Nucleus accumbens (tissue), 56 donors: ENCODE measurements around the gene SETBP1.

Experiments
- DNase-seq, 56 donors: peaks; one replicate each; lab custom pipeline; 2025; lab: John Stamatoyannopoulos, UW

Gene SETBP1

GRCh38 chr18:44857744-44858491 lies 177.2 kb downstream of the SETBP1 start:
- no peak for DNase-seq

GRCh38 chr18:44859263-44859662 lies 178.6 kb downstream of the SETBP1 start:
- DNase-seq: no peak

GRCh38 chr18:44859751-44860439 lies 179.2 kb downstream of the SETBP1 start:
- DNase-seq: no peak

- no peak for DNase-seq
These were observed 181.4 kb downstream of the SETBP1 start for GRCh38 chr18:44862112-44862511.

DNA sequence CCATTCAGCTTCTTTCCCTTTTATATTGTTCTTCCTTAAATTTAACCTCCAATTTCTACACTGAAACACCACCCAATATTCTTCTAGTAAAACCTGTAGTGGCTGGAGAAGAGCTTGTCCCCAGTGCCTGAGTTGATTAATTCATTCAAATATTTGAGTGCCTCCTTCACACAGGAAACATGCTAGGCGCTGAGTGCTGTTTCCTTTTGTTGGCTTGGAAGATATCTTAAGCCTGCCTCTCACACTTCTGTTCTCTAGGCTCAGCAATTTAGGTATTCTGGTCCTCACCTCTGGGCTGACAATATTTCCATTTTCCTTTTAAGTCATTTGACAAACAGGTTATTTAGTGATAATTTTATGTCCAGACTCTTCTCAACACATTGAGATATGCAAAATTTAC lies 185.4 kb downstream of the SETBP1 start:
- DNase-seq: no peak

- DNase-seq: no peak
These were observed 188.8 kb downstream of the SETBP1 start for GRCh38 chr18:44869533-44869932.

DNA sequence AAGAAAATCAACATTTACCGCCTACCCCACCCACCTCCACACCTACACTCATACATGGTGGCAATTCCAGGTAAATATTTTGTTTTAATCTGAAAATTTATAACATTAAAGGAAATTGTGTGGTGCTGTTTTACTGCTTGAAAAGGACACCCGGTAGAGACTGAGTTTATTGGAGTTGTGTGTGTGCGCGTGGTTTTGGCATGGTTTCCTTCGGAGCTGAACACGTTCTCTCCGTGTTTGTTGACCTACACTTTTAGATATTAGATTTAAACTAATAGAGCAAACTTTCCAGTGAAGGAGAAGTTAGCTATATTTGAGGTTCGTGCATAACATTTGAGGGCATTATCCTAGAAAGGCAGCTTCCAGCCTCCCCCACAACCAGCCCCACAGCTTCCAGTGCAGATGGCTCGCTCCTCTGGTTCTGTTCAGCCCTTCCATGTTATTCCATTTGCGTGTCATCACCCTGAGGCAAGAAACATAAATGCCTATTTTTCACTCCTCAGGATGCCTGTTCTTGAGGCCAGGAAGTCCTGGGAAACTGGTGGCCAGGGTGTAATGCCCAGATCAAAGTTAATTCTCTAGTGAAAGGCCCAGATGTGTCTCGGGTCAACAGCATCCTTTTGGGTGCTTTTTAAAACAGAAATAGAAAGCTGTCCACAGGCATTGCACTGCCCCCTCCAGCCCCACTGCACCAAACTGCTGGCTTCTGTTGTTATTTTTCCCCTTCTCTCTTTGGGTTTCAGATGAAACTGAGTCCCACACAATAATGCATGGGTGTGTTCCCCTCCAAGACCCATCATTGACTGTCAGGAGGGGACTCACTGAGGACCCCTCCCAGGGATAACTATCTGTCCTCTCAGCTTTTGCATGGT lies 190.2 kb downstream of the SETBP1 start:
- DNase-seq: no peak

- no peak for DNase-seq
These were observed 191.1 kb downstream of the SETBP1 start for GRCh38 chr18:44871771-44872170.

GRCh38 chr18:44876024-44876423 lies 195.3 kb downstream of the SETBP1 start:
- DNase-seq: no peak

DNA sequence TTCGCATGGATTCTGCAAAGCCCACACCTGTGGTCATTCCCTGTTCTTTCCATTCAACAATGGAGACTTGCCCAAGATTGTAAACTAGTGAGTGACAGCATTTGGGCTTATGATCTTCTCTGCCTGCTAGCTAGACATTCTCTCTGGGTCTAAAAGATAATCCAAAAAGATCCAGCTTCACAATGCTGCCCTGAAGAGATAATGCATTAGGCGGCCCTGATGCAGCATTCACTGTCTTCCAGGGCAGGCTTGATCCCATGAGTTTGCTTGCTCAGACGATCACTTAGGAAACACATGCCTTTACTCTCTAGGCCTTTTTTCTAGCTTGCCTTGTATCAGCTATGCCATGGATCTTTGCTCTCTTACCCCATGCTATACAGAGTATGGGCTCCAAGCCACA lies 196.1 kb downstream of the SETBP1 start:
- no peak for DNase-seq

- no peak for DNase-seq
These were observed 197.6 kb downstream of the SETBP1 start for GRCh38 chr18:44878335-44878734.

DNA sequence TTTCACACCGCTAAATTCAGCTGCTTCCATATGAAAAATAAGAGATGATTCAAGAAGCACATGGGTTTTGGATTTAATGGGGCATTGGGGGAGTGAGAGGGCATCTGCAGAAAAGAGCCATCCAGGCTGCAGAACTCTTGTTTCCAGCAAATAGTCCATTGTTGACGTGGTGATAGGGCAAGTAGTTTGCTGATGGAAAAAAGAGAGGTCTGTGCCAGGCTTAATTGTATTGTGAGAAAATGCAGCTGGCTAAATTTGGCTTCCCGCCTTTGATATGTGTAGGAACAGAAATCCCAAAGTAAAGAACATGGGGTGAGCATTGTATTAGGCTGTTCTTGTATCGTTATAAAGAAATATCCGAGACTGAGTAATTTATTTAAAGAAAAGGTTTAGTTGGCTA lies 199.5 kb downstream of the SETBP1 start:
- no peak for DNase-seq

GRCh38 chr18:44881461-44882162 lies 200.9 kb downstream of the SETBP1 start:
- DNase-seq: no peak

DNA sequence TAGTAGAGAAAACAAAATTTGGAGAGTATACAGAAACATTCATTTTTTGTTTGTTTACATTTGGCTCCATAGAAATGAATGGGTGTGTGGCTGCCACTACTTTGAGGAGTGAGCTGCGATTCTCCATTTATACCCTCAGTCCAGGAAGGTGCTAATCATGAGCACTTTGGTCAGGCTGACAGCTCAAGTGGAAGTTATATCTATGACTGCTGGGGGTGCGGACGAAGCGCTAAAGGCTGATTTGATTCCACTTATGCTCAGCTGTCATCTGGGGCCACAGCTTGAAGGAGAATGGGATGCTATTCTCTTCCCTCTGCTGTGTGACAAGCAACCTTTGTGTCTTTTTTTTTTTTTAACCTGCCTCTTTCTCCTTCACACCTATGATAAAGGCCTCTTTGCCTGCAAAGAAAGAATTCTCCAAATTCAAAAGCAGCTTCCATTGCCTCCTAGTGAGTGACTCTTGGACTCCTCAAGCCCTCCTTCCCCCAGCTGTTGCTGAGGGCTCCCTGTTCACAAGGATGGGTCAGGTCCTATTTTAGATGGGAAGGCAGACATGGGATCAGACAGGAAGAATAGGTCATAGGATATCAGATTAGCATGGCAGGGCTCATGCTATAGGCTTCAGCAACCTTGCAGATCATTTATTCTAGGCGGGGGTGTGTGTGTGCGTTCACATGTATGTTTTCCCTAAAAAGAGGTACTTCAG lies 201.6 kb downstream of the SETBP1 start:
- no peak for DNase-seq

GRCh38 chr18:44883671-44884070 lies 203.0 kb downstream of the SETBP1 start:
- no peak for DNase-seq

- DNase-seq: no peak
These were observed 203.7 kb downstream of the SETBP1 start for GRCh38 chr18:44884431-44884830.

DNA sequence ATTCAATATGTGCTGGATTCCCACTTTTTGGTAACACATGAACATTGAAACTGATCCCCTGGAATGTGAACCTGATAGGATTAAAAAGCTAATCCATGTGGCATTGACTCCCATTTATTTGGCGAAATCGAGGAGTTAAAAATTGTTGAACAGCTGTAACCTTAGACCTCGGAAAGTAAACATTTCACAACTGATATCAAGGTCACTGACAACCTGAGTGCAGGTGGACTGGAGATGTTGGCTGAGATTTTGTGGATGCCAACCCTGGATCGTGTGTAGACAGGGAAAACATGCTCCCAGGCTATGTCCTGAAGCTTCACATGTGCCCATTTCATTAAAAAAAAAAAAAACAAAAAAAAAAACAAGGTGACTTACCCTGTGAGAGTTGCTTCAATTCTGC lies 204.8 kb downstream of the SETBP1 start:
- DNase-seq: no peak

- DNase-seq: no peak
These were observed 206.5 kb downstream of the SETBP1 start for GRCh38 chr18:44887227-44887631.

DNA sequence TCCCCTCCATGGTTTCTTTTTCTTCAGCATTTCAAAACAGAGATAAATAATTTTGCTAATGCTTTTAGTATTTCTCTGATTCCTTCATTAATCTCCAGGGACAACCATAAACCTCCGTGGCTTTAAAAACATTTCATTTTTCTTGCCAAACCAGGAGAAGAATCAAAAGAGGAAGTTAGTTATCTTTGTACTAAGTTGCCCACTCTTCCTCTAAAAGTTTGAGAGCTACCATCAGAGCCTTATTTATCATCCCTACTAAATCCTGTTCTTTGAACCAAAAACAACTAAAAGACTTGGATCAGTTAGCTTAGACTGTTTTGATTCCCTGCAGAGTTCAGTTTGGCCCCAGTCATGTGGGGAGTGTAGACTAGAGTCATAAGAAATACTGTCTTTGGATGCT lies 208.4 kb downstream of the SETBP1 start:
- DNase-seq: no peak
